Type B pancreatic cell (in vitro differentiated cells): ENCODE measurements around the gene TGFBI. TPM values are rescaled to one million over a fixed set of nuclear protein-coding genes. Genes with fewer than 3 reads are reported as not detected.
A peak's percentile ranks its signal among the peaks of the same experiment; 100 is the strongest.

ENCODE experiments used
- DNase-seq: peaks from one replicate; pipeline ENCODE4 v3.0.0; 2021; ENCODE audit warnings: mixed read lengths; ENCODE audit not compliant: unreplicated experiment; ENCODE audit errors: extremely low spot score
- H3K27ac Mint-ChIP-seq: 2 replicates; pipeline ENCODE4 v1.8.0; 2021; ENCODE audit warnings: mild to moderate bottlenecking, mixed read lengths
- H3K27me3 Mint-ChIP-seq: 2 replicates; pipeline ENCODE4 v1.8.0; 2021; ENCODE audit warnings: mixed read lengths
- H3K36me3 Mint-ChIP-seq: 2 replicates; pipeline ENCODE4 v1.8.0; 2021; ENCODE audit warnings: mixed read lengths
- H3K4me1 Mint-ChIP-seq: one replicate; pipeline ENCODE4 v1.8.0; 2021; ENCODE audit warnings: mixed read lengths; ENCODE audit not compliant: unreplicated experiment
- H3K4me3 Mint-ChIP-seq: 2 replicates; pipeline ENCODE4 v1.8.0; 2021; ENCODE audit warnings: mild to moderate bottlenecking, mixed read lengths
- H3K9me3 Mint-ChIP-seq: 2 replicates; pipeline ENCODE4 v1.8.0; 2021; ENCODE audit warnings: mixed read lengths
- CTCF ChIP-seq: fragments of 200-600 bp; sonication (generic); conservative IDR thresholded peaks from 2 replicates; pipeline ENCODE4 v1.5.0; 2021; ENCODE audit warnings: antibody characterized with exemption, mild to moderate bottlenecking
- long read RNA-seq: library from polyadenylated mRNA; unstranded; transcript quantifications from one replicate; pipeline ENCODE4 v2.0.0, GENCODE V29; 2020
- total RNA-seq: library from RNA; stranded (reverse); gene quantifications from 2 replicates; pipeline ENCODE4 v1.2.1, GENCODE V29; 2021; ENCODE audit warnings: low replicate concordance

TGFBI gene
- 71.4 and 302 TPM in 2 replicates for total RNA-seq
- long read RNA-seq, transcript TGFBI-201 (17 exons, 2,804 nt), result major isoform, 319 of 410 reads
- long read RNA-seq, partial matches to known transcripts, result 35 of 410 reads
- long read RNA-seq, other reads (novel, unspliced or antisense), result 55 of 410 reads

- Mint-ChIP-seq H3K4me3 (peak within 1 kb of the TSS; percentile 78), H3K36me3 (peaks cover 10% of the 10 kb centered on the region), H3K27me3 (peaks cover 83% of the 10 kb centered on the region), H3K4me1 (peaks cover 41% of the 10 kb centered on the region), H3K27ac (peak within 1 kb of the TSS; percentile 7), H3K9me3 (no peaks in the 10 kb centered on the region)
- DNase-seq, result no peak
- peak; percentile 11 for TF ChIP-seq CTCF
These were observed at the start of gene TGFBI for GRCh38 chr5:136028782-136029742. TGFBI (plus strand) TSS chr5:136028988; CDS start chr5:136029056, 68 bp downstream.

GRCh38 chr5:135978993-135979392 lies 49.8 kb upstream of the TGFBI start:
- Mint-ChIP-seq H3K4me3 (no peak overlapping the region), H3K9me3 (no peaks in the 10 kb centered on the region), H3K36me3 (no peaks in the 10 kb centered on the region), H3K27ac (no peak overlapping the region), H3K4me1 (peaks cover 9% of the 10 kb centered on the region), H3K27me3 (peaks cover 45% of the 10 kb centered on the region)
- TF ChIP-seq CTCF, result no peak
- no peak for DNase-seq

- Mint-ChIP-seq H3K27me3 (peaks cover 41% of the 10 kb centered on the region), H3K4me3 (no peak overlapping the region), H3K27ac (no peak overlapping the region), H3K4me1 (peaks cover 6% of the 10 kb centered on the region), H3K36me3 (no peaks in the 10 kb centered on the region), H3K9me3 (no peaks in the 10 kb centered on the region)
- DNase-seq, result no peak
- TF ChIP-seq CTCF, result no peak
These were observed 49.3 kb upstream of the TGFBI start for GRCh38 chr5:135979510-135979909.

- no peak for TF ChIP-seq CTCF
- Mint-ChIP-seq H3K4me1 (peaks cover 5% of the 10 kb centered on the region), H3K4me3 (no peak overlapping the region), H3K27ac (no peak overlapping the region), H3K9me3 (no peaks in the 10 kb centered on the region), H3K27me3 (peaks cover 39% of the 10 kb centered on the region), H3K36me3 (no peaks in the 10 kb centered on the region)
- DNase-seq, result no peak
These were observed 48.2 kb upstream of the TGFBI start for GRCh38 chr5:135980620-135981019.

- no peak for TF ChIP-seq CTCF
- Mint-ChIP-seq H3K4me1 (peaks cover 3% of the 10 kb centered on the region), H3K27ac (no peak overlapping the region), H3K27me3 (peaks cover 40% of the 10 kb centered on the region), H3K9me3 (peaks cover 4% of the 10 kb centered on the region), H3K36me3 (peaks cover 13% of the 10 kb centered on the region), H3K4me3 (no peak overlapping the region)
- no peak for DNase-seq
These were observed 42.8 kb upstream of the TGFBI start for GRCh38 chr5:135985951-135986350.
